ENCODE data around the gene VMO1. TPM values are rescaled to one million over a fixed set of nuclear protein-coding genes. Genes with fewer than 3 reads are reported as not detected.

VMO1 gene
- polyA plus RNA-seq, 1 of the 3 experiments (the other 2 are of a cell fraction) = 1.3 TPM

DNA sequence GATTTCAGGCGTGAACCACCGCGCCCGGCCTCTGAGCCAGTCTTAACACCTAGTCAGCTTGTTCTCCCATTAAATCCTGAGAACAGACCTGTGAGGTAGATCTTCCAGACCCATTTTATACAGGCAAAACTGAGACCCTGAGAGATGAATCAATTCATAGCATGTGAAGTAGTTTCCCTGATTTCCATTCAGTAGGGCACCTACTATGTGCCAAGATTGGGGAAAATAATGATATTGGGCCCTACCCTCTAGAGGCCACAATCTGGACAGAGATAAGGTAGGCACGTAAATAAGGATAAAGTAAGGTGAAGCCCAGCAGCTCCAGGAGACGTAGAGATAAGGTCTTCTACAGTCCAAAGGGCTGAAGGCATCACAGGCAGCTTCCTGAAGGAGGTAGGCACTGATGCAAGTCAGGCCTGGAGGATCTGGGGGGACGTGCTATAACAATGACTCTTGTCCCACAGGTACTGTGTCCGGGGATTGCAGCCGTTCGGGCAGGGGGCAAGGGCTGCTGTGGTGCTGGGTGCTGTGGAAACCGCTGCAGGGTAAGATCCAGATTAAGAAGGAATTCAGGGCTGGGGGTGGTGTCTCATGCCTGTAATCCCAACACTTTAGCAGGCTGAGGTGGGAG lies 5.7 kb downstream of the VMO1 start (continued):
- TF ChIP-seq, protein P1, sequence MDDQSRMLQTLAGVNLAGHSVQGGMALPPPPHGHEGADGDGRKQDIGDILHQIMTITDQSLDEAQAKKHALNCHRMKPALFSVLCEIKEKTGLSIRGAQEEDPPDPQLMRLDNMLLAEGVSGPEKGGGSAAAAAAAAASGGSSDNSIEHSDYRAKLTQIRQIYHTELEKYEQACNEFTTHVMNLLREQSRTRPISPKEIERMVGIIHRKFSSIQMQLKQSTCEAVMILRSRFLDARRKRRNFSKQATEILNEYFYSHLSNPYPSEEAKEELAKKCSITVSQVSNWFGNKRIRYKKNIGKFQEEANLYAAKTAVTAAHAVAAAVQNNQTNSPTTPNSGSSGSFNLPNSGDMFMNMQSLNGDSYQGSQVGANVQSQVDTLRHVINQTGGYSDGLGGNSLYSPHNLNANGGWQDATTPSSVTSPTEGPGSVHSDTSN (IDR thresholded peaks at IDR 0.05) = no peak
- no peak for TF ChIP-seq MXI1 (IDR thresholded peaks at IDR 0.05; ENCODE audit: low read depth, low read length)
- no peak for TF ChIP-seq NRF1 (IDR thresholded peaks at IDR 0.05; ENCODE audit: low read depth, low read length)
- TF ChIP-seq, protein P2, sequence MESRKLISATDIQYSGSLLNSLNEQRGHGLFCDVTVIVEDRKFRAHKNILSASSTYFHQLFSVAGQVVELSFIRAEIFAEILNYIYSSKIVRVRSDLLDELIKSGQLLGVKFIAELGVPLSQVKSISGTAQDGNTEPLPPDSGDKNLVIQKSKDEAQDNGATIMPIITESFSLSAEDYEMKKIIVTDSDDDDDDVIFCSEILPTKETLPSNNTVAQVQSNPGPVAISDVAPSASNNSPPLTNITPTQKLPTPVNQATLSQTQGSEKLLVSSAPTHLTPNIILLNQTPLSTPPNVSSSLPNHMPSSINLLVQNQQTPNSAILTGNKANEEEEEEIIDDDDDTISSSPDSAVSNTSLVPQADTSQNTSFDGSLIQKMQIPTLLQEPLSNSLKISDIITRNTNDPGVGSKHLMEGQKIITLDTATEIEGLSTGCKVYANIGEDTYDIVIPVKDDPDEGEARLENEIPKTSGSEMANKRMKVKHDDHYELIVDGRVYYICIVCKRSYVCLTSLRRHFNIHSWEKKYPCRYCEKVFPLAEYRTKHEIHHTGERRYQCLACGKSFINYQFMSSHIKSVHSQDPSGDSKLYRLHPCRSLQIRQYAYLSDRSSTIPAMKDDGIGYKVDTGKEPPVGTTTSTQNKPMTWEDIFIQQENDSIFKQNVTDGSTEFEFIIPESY (IDR thresholded peaks at IDR 0.05; ENCODE audit: borderline replicate concordance, low read depth) = no peak
- TF ChIP-seq, protein P3, sequence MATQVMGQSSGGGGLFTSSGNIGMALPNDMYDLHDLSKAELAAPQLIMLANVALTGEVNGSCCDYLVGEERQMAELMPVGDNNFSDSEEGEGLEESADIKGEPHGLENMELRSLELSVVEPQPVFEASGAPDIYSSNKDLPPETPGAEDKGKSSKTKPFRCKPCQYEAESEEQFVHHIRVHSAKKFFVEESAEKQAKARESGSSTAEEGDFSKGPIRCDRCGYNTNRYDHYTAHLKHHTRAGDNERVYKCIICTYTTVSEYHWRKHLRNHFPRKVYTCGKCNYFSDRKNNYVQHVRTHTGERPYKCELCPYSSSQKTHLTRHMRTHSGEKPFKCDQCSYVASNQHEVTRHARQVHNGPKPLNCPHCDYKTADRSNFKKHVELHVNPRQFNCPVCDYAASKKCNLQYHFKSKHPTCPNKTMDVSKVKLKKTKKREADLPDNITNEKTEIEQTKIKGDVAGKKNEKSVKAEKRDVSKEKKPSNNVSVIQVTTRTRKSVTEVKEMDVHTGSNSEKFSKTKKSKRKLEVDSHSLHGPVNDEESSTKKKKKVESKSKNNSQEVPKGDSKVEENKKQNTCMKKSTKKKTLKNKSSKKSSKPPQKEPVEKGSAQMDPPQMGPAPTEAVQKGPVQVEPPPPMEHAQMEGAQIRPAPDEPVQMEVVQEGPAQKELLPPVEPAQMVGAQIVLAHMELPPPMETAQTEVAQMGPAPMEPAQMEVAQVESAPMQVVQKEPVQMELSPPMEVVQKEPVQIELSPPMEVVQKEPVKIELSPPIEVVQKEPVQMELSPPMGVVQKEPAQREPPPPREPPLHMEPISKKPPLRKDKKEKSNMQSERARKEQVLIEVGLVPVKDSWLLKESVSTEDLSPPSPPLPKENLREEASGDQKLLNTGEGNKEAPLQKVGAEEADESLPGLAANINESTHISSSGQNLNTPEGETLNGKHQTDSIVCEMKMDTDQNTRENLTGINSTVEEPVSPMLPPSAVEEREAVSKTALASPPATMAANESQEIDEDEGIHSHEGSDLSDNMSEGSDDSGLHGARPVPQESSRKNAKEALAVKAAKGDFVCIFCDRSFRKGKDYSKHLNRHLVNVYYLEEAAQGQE (IDR thresholded peaks at IDR 0.05; ENCODE audit: low read depth, low read length) = no peak

DNA sequence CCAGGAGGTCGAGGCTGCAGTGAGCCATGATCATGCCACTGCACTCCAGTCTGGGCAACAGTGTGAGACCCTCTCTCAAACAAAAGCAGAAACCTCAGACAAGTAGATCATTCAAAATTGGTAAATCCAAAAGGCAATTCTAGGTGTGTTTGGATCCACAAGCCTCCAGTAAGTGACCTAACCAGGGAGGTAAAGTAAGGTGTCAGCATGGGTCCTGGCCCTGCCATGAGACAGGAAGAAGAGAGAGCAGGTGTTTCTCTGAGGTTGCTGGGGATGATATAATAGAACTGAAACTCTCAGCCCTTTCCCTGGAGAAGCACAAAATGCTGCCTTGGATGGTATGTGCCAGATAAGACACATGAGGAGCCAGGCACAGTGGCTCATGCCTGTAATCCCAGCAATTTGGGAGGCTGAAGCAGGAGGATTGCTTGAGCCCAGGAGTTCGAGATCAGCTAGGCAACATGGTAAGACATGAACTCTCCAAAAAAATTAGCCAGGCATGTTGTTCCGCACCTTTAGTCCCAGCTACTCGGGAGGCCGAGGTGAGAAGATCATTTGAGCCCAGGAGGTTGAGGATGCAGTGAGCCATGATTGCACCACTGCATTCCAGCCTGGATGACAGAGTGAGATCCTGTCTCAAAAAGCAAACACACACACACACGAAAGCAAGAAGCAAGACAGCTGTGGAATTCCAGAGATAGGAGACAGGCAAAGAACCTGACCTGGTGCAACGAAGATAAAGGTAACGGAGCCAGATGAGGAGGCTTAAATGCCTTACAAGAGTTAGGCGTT lies 8.0 kb downstream of the VMO1 start:
- Histone ChIP-seq H2AFZ (ENCODE audit: low read depth) (no peak overlapping the region), H3F3A (replicated peaks; ENCODE audit: insufficient read depth) (no peaks in the 10 kb centered on the region), H3K27ac (ENCODE audit: low read depth in 2 of 2, low read length in 1 of 2) (no peak overlapping the region), H3K9me3 (no peaks in the 10 kb centered on the region), H3K4me1 (ENCODE audit: control insufficient read depth in 1 of 2, insufficient read depth in 2 of 2, low read depth in 1 of 2, low read length in 1 of 2) (no peaks in the 10 kb centered on the region), H3K36me3 (replicated peaks in 1 of 2; ENCODE audit: control insufficient read depth in 1 of 2, insufficient read depth in 2 of 2, low read length in 1 of 2) (no peaks in the 10 kb centered on the region), H3K4me3 (ENCODE audit: low read depth in 2 of 2, low read length in 1 of 2) (no peak overlapping the region), H3K79me2 (ENCODE audit: insufficient read depth) (no peaks in the 10 kb centered on the region), H3K9me2 (no peaks in the 10 kb centered on the region), H3K4me2 (no peak overlapping the region), H3K27me3 (ENCODE audit: insufficient read depth) (peaks cover 52% of the 10 kb centered on the region), H3K9ac (no peak overlapping the region), H4K20me1 (ENCODE audit: insufficient read depth) (no peaks in the 10 kb centered on the region)
- no peak for DNase-seq
- POLR2A ChIA-PET = no interaction called here
- 43% methylated on average over 9 of the region's 9 CpGs for WGBS (ENCODE audit: low lambda C conversion rate)
- CTCF ChIA-PET = interaction anchor here (1.3 to 1.6 kb wide), 3 partner anchors 8 to 11 kb away, joined by 3 to 7 read pairs (median 6); partner anchors contain the start of genes GLTPD2 and VMO1
- TF ChIP-seq GABPA (IDR thresholded peaks at IDR 0.05; ENCODE audit: low read depth) (no peak), SMC3 (IDR thresholded peaks at IDR 0.05; ENCODE audit: low read depth, low read length) (no peak), RCOR1 (IDR thresholded peaks at IDR 0.05; ENCODE audit: low read length) (no peak), MXI1 (IDR thresholded peaks at IDR 0.05; ENCODE audit: low read depth, low read length) (no peak), CHD2 (IDR thresholded peaks at IDR 0.05; ENCODE audit: low read length, partially characterized antibody) (no peak), NRF1 (IDR thresholded peaks at IDR 0.05; ENCODE audit: low read depth, low read length) (no peak), FOXJ3 (CRISPR knock-in tag; IDR thresholded peaks at IDR 0.05) (no peak)
- TF ChIP-seq, protein P4, sequence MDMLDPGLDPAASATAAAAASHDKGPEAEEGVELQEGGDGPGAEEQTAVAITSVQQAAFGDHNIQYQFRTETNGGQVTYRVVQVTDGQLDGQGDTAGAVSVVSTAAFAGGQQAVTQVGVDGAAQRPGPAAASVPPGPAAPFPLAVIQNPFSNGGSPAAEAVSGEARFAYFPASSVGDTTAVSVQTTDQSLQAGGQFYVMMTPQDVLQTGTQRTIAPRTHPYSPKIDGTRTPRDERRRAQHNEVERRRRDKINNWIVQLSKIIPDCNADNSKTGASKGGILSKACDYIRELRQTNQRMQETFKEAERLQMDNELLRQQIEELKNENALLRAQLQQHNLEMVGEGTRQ (IDR thresholded peaks at IDR 0.05; ENCODE audit: borderline replicate concordance, low read depth, low read length) = no peak

Measured in SK-N-SH (cell line).